H1 (cell line): Measurements from ENCODE around the gene CDC45. TPM values are rescaled to one million over a fixed set of nuclear protein-coding genes. Genes with fewer than 3 reads are reported as not detected.

ENCODE experiments used
- CTCF ChIA-PET: fragments of 300-600 bp; sonication (Branson Sonifier 250); formaldehyde crosslinking; loops from one replicate; lab custom pipeline; 2021; ENCODE audit not compliant: partially characterized antibody; lab: Charles Lee
- POLR2A ChIA-PET: fragments of 300-600 bp; sonication (Branson Sonifier 250); formaldehyde crosslinking; loops from one replicate; lab custom pipeline; 2021; ENCODE audit warnings: inconsistent platforms; ENCODE audit not compliant: partially characterized antibody; lab: Charles Lee
- DNase-seq, 2 experiments: peaks; one replicate each; pipeline versions ENCODE4 v3.0.0 to v3.0.0-alpha.2; 2010 to 2022; ENCODE audit warnings: low spot score in 2 of 2, low read depth in 1 of 2, mixed read lengths in 1 of 2
- FAIRE-seq: peaks from 2 replicates; lab custom pipeline; 2011; peaks lifted over from hg19 to GRCh38; lab: Jason Lieb, UNC
- H2AFZ ChIP-seq: 2 replicates; pipeline ENCODE4 v1.8.1; 2012; ENCODE audit warnings: low read length, inconsistent platforms
- H2AK5ac ChIP-seq: 2 replicates; pipeline ENCODE4 v1.6.1; 2013; ENCODE audit warnings: low read depth, low read length
- H2BK120ac ChIP-seq: replicated peaks from 2 replicates; pipeline ENCODE3; 2013; ENCODE audit warnings: low read depth, low read length, inconsistent platforms
- H2BK12ac ChIP-seq: 2 replicates; pipeline ENCODE4 v1.6.1; 2013; ENCODE audit warnings: low read depth, low read length
- H2BK15ac ChIP-seq: 2 replicates; pipeline ENCODE4 v1.6.1; 2013; ENCODE audit warnings: low read length
- H2BK20ac ChIP-seq: 2 replicates; pipeline ENCODE4 v1.6.1; 2013; ENCODE audit warnings: low read length
- H2BK5ac ChIP-seq: 2 replicates; pipeline ENCODE4 v1.6.1; 2013; ENCODE audit warnings: low read depth, low read length
- H3K14ac ChIP-seq: 2 replicates; pipeline ENCODE4 v1.6.1; 2013; ENCODE audit warnings: inconsistent platforms; ENCODE audit not compliant: insufficient read length
- H3K18ac ChIP-seq: 2 replicates; pipeline ENCODE4 v1.6.1; 2013; ENCODE audit warnings: low read length; ENCODE audit errors: extremely low read depth
- H3K23ac ChIP-seq: 2 replicates; pipeline ENCODE4 v1.6.1; 2013; ENCODE audit warnings: inconsistent platforms; ENCODE audit not compliant: insufficient read length
- H3K23me2 ChIP-seq: 2 replicates; pipeline ENCODE4 v1.6.1; 2013; ENCODE audit warnings: low read depth, low read length
- H3K27ac ChIP-seq: 2 replicates; pipeline ENCODE4 v1.6.1; 2011; ENCODE audit warnings: low read depth, low read length, inconsistent platforms
- H3K27me3 ChIP-seq, 4 experiments: replicated peaks in 1 of 4; 1 replicate in 1 of 4; 2 replicates in 3 of 4; pipeline versions ENCODE4 v1.6.1 to v1.8.1; 2011 to 2013; ENCODE audit warnings: low read length in 3 of 4, mild to moderate bottlenecking in 3 of 4, inconsistent platforms in 2 of 4, mixed read lengths in 2 of 4, moderate library complexity in 1 of 4; ENCODE audit not compliant: control insufficient read depth in 3 of 4, insufficient read depth in 3 of 4; ENCODE audit errors: extremely low read depth in 1 of 4
- H3K36me3 ChIP-seq, 4 experiments: 2 replicates each; pipeline versions ENCODE4 v1.6.1 to v1.8.1; 2011 to 2013; ENCODE audit warnings: mild to moderate bottlenecking in 4 of 4, low read length in 3 of 4, moderate library complexity in 2 of 4, control low read depth in 1 of 4, inconsistent platforms in 1 of 4; ENCODE audit not compliant: insufficient read depth in 4 of 4, control insufficient read depth in 2 of 4
- H3K4ac ChIP-seq: replicated peaks from 2 replicates; pipeline ENCODE3; 2013; ENCODE audit warnings: low read length, low read depth, mixed read lengths, inconsistent platforms; ENCODE audit not compliant: insufficient read length
- H3K4me1 ChIP-seq, 4 experiments: replicated peaks in 1 of 4; 1 replicate in 1 of 4; 2 replicates in 3 of 4; pipeline versions ENCODE4 v1.6.1 to v1.8.1; 2011 to 2013; ENCODE audit warnings: low read length in 3 of 4, inconsistent platforms in 2 of 4, mixed read lengths in 1 of 4; ENCODE audit not compliant: insufficient read depth in 4 of 4, control insufficient read depth in 3 of 4
- H3K4me2 ChIP-seq, 2 experiments: 2 replicates each; pipeline versions ENCODE4 v1.6.1 to v1.8.1; 2011 to 2013; ENCODE audit warnings: low read depth in 2 of 2, low read length in 2 of 2, control low read depth in 1 of 2, inconsistent platforms in 1 of 2, mild to moderate bottlenecking in 1 of 2; ENCODE audit not compliant: insufficient read depth in 1 of 2
- H3K4me3 ChIP-seq, 4 experiments: fragments of 200-600, 300-600 bp in 1 of 4; sonication (generic), shearing (Covaris generic), sonication (Bioruptor Twin) in 1 of 4; 2 replicates each; pipeline versions ENCODE4 v1.5.1 to v1.8.1; 2011 to 2016; ENCODE audit warnings: low read length in 4 of 4, low read depth in 3 of 4, control low read depth in 2 of 4, inconsistent platforms in 2 of 4, mild to moderate bottlenecking in 2 of 4, mixed read lengths in 1 of 4, moderate library complexity in 1 of 4; ENCODE audit not compliant: insufficient read depth in 2 of 4; ENCODE audit errors: extremely low read depth in 1 of 4
- H3K56ac ChIP-seq: replicated peaks from 2 replicates; pipeline ENCODE3; 2013; ENCODE audit warnings: low read depth, mild to moderate bottlenecking, mixed read lengths, low read length, inconsistent platforms; ENCODE audit not compliant: insufficient read length
- H3K79me1 ChIP-seq: 2 replicates; pipeline ENCODE4 v1.6.1; 2013; ENCODE audit warnings: low read depth, low read length, control low read depth
- H3K79me2 ChIP-seq, 2 experiments: 2 replicates each; pipeline versions ENCODE4 v1.6.1 to v1.8.1; 2012 to 2013; ENCODE audit warnings: low read length in 2 of 2, mild to moderate bottlenecking in 2 of 2, inconsistent platforms in 1 of 2; ENCODE audit not compliant: insufficient read depth in 2 of 2, control insufficient read depth in 1 of 2
- H3K9ac ChIP-seq, 4 experiments: replicated peaks in 1 of 4; 1 replicate in 1 of 4; 2 replicates in 3 of 4; pipeline versions ENCODE4 v1.6.1 to v1.8.1; 2011 to 2013; ENCODE audit warnings: low read depth in 3 of 4, low read length in 3 of 4, control low read depth in 2 of 4, mild to moderate bottlenecking in 2 of 4, moderate library complexity in 2 of 4, inconsistent platforms in 1 of 4; ENCODE audit errors: extremely low read depth in 1 of 4
- H3K9me3 ChIP-seq, 2 experiments: 2 replicates each; pipeline versions ENCODE4 v1.6.1 to v1.8.1; 2012 to 2013; ENCODE audit warnings: mild to moderate bottlenecking in 2 of 2, moderate library complexity in 2 of 2, control low read depth in 1 of 2, inconsistent platforms in 1 of 2, low read depth in 1 of 2, low read length in 1 of 2, mixed read lengths in 1 of 2; ENCODE audit not compliant: insufficient read depth in 2 of 2
- H4K20me1 ChIP-seq, 2 experiments: replicated peaks in 1 of 2; 2 replicates each; pipeline versions ENCODE3 to v1.8.1; 2011 to 2013; ENCODE audit warnings: inconsistent platforms in 2 of 2, low read length in 2 of 2, mild to moderate bottlenecking in 1 of 2; ENCODE audit not compliant: insufficient read depth in 2 of 2, control insufficient read depth in 1 of 2
- H4K5ac ChIP-seq: 2 replicates; pipeline ENCODE4 v1.6.1; 2013; ENCODE audit warnings: low read length, low read depth, mixed read lengths, inconsistent platforms; ENCODE audit not compliant: insufficient read length
- H4K8ac ChIP-seq: 2 replicates; pipeline ENCODE4 v1.8.0; 2013; ENCODE audit warnings: mild to moderate bottlenecking, moderate library complexity, low read length, inconsistent platforms; ENCODE audit not compliant: insufficient read depth; ENCODE audit errors: extremely low read depth
- H4K91ac ChIP-seq: replicated peaks from 2 replicates; pipeline ENCODE3; 2013; ENCODE audit warnings: low read length, mixed read lengths, inconsistent platforms; ENCODE audit not compliant: insufficient read length
- BACH1 ChIP-seq: IDR thresholded peaks from 2 replicates; pipeline ENCODE4 v1.6.1; 2012; ENCODE audit warnings: low read length, improper control_type of control experiment
- CTBP2 ChIP-seq: IDR thresholded peaks from 2 replicates; pipeline ENCODE4 v1.7.0; 2011; ENCODE audit warnings: borderline replicate concordance, mild to moderate bottlenecking, moderate library complexity, mixed read lengths, low read length; ENCODE audit not compliant: insufficient read depth, insufficient read length
- GTF2F1 ChIP-seq: IDR thresholded peaks from 2 replicates; pipeline ENCODE4 v1.6.1; 2012; ENCODE audit warnings: low read depth, low read length, improper control_type of control experiment, borderline replicate concordance
- HDAC6 ChIP-seq: IDR thresholded peaks from one replicate; pipeline ENCODE4 v1.7.1; 2012; ENCODE audit warnings: low read depth, mild to moderate bottlenecking, inconsistent platforms, low read length, moderate library complexity
- MAFK ChIP-seq: IDR thresholded peaks from 2 replicates; pipeline ENCODE4 v1.6.1; 2012; ENCODE audit warnings: low read depth, mild to moderate bottlenecking, improper control_type of control experiment, low read length
- NANOG ChIP-seq: IDR thresholded peaks from 2 replicates; pipeline ENCODE4 v1.6.1; 2011; ENCODE audit warnings: low read length, low read depth, mild to moderate bottlenecking, inconsistent platforms; ENCODE audit not compliant: insufficient read depth, poor library complexity, severe bottlenecking
- WGBS, 2 experiments: shearing (Covaris generic) in 1 of 2; methylation state at CpG; one replicate each; pipeline versions ENCODE4 v1.1.6 to v1.1.7; 2013 to 2015; ENCODE audit warnings: low lambda C conversion rate in 2 of 2, mixed read lengths in 2 of 2, inconsistent platforms in 1 of 2, low coverage in 1 of 2, missing lambda C conversion rate in 1 of 2; ENCODE audit not compliant: insufficient replicate concordance in 2 of 2, insufficient coverage in 1 of 2, insufficient read length in 1 of 2; ENCODE audit errors: extremely low coverage in 1 of 2, missing lambda C conversion rate in 1 of 2; 5-methylcytosine and 5-hydroxymethylcytosine counted together
- polyA plus RNA-seq, 7 experiments: library from polyadenylated mRNA; depleted of rRNA in 3 of 7; stranded (reverse) in 5 of 7; unstranded in 2 of 7; fragments of >200 nt in 5 of 7; fragments of 200-250 nt in 2 of 7; gene quantifications; 1 replicate in 5 of 7; 2 replicates in 1 of 7; 4 replicates in 1 of 7; pipeline versions ENCODE4 v1.2.1 to v1.2.3, GENCODE V29; 2011 to 2013; ENCODE audit warnings: missing spikeins in 2 of 7, mixed read lengths in 2 of 7
- total RNA-seq: library from RNA; stranded (reverse); fragmentation: NEBNext Ultra II Directional; extraction: Animal tissue kit (Norgen Biotek cat#: 25700); gene quantifications from 2 replicates; pipeline ENCODE4 v1.2.1, GENCODE V29; 2021

The CDC45 gene
- total and polyA plus RNA-seq, 2 of the 8 experiments (the other 6 are each of a cell fraction or from before 2014, with no cell fraction given) = 31.9 to 37.7 TPM

DNA sequence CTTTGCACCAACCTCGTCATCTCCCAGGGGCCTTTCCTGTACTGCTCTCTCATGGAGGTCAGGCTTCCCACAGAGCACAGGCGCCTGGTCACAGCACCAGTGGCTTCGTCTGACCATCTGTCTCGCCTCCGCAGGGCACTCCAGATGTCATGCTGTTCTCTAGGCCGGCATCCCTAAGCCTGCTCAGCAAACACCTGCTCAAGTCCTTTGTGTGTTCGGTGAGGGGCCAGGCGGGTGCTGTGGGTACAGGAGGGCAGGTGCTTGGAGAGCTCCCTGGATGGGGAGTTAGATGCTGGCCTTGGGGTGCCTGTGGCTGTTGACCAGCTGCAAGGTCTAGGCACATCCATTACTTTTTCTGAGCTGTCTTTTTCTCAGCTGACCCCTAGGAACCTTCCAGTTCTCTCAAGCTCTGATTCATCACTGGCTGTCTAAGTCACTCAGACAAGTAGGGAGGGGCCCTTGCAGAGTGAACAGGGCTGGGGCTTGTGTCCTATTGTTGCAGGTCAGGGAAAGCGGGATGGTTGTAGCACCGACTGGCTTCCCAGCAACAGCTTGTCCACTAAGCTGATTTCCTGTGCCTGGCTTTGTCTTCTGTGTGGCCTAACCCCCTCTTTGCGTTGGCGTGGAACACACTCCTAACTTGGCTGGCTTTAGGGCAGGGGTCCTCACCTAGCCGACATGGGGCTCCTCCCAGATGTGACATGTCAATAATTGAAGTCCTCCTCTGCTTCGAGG lies 35.3 kb downstream of the CDC45 start:
- no peak overlapping the region for H4K5ac ChIP-seq
- CTCF ChIA-PET = interaction anchor here (0.6 to 1.9 kb wide), 2 partner anchors 10 to 117 kb away, joined by 3 to 6 read pairs; no protein-coding TSS in a partner anchor

More for the DNA sequence above, 35.3 kb downstream of the CDC45 start:
- Histone ChIP-seq H3K4ac (no peak overlapping the region), H3K79me1 (no peaks in the 10 kb centered on the region), H2BK20ac (no peak overlapping the region), H2BK15ac (no peak overlapping the region), H2BK5ac (no peak overlapping the region), H2AK5ac (no peak overlapping the region), H3K4me3 (no peak overlapping the region), H3K56ac (no peak overlapping the region), H4K8ac (no peak overlapping the region; the same call in 1 of the 2 replicates), H3K23me2 (no peaks in the 10 kb centered on the region), H4K91ac (no peak overlapping the region), H3K79me2 (no peaks in the 10 kb centered on the region), H3K9ac (no peak overlapping the region), H3K9me3 (no peaks in the 10 kb centered on the region), H2AFZ (no peak overlapping the region), H3K18ac (no peak overlapping the region), H3K14ac (no peak overlapping the region), H3K23ac (no peak overlapping the region), H4K20me1 (peaks cover 0 to 6% of the 10 kb centered on the region in 2 experiments), H3K36me3 (peaks cover 2 to 31% (median 9%) of the 10 kb centered on the region in 4 experiments; a peak in 7 of 8 replicates), H2BK12ac (no peak overlapping the region), H3K27ac (no peak overlapping the region), H3K4me2 (no peak overlapping the region), H3K27me3 (no peaks in the 10 kb centered on the region), H3K4me1 (0 out of 7 replicates have a peak, but pooled peaks cover 0 to 3% (median 0%) of the 10 kb centered on the region in 4 experiments), H2BK120ac (no peak overlapping the region)
- POLR2A ChIA-PET = interaction anchor here (1.3 to 2.5 kb wide), 2 partner anchors 10 to 12 kb away, joined by 5 to 7 read pairs; no protein-coding TSS in a partner anchor
- DNase-seq (no peak), FAIRE-seq (no peak)
- 91% methylated on average over 14 of the region's 14 CpGs; no CpG with 5 or more reads in 1 of the 2 experiments for WGBS, 2 experiments
- TF ChIP-seq BACH1 (no peak), NANOG (no peak), GTF2F1 (no peak), MAFK (no peak), CTBP2 (no peak), HDAC6 (no peak)
